GM21528 (cell line): ENCODE data around the gene LTBP4.
A peak's percentile ranks its signal among the peaks of the same experiment; 100 is the strongest.
"Not testable (repeated sequence)": the region's sequence is repeated elsewhere in the genome, so short reads cannot be mapped to it uniquely, and the experiment has no call there.

Experiments used
- ATAC-seq: cut with Tn5 transposase; IDR thresholded peaks from one replicate; pipeline ENCODE4 v1.9.1; 2021; ENCODE audit warnings: mild to moderate bottlenecking, moderate library complexity; ENCODE audit not compliant: unreplicated experiment, low FRiP score

The LTBP4 gene, protein sequence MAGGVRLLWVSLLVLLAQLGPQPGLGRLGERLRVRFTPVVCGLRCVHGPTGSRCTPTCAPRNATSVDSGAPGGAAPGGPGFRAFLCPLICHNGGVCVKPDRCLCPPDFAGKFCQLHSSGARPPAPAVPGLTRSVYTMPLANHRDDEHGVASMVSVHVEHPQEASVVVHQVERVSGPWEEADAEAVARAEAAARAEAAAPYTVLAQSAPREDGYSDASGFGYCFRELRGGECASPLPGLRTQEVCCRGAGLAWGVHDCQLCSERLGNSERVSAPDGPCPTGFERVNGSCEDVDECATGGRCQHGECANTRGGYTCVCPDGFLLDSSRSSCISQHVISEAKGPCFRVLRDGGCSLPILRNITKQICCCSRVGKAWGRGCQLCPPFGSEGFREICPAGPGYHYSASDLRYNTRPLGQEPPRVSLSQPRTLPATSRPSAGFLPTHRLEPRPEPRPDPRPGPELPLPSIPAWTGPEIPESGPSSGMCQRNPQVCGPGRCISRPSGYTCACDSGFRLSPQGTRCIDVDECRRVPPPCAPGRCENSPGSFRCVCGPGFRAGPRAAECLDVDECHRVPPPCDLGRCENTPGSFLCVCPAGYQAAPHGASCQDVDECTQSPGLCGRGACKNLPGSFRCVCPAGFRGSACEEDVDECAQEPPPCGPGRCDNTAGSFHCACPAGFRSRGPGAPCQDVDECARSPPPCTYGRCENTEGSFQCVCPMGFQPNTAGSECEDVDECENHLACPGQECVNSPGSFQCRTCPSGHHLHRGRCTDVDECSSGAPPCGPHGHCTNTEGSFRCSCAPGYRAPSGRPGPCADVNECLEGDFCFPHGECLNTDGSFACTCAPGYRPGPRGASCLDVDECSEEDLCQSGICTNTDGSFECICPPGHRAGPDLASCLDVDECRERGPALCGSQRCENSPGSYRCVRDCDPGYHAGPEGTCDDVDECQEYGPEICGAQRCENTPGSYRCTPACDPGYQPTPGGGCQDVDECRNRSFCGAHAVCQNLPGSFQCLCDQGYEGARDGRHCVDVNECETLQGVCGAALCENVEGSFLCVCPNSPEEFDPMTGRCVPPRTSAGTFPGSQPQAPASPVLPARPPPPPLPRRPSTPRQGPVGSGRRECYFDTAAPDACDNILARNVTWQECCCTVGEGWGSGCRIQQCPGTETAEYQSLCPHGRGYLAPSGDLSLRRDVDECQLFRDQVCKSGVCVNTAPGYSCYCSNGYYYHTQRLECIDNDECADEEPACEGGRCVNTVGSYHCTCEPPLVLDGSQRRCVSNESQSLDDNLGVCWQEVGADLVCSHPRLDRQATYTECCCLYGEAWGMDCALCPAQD (N-terminal part only)

DNA sequence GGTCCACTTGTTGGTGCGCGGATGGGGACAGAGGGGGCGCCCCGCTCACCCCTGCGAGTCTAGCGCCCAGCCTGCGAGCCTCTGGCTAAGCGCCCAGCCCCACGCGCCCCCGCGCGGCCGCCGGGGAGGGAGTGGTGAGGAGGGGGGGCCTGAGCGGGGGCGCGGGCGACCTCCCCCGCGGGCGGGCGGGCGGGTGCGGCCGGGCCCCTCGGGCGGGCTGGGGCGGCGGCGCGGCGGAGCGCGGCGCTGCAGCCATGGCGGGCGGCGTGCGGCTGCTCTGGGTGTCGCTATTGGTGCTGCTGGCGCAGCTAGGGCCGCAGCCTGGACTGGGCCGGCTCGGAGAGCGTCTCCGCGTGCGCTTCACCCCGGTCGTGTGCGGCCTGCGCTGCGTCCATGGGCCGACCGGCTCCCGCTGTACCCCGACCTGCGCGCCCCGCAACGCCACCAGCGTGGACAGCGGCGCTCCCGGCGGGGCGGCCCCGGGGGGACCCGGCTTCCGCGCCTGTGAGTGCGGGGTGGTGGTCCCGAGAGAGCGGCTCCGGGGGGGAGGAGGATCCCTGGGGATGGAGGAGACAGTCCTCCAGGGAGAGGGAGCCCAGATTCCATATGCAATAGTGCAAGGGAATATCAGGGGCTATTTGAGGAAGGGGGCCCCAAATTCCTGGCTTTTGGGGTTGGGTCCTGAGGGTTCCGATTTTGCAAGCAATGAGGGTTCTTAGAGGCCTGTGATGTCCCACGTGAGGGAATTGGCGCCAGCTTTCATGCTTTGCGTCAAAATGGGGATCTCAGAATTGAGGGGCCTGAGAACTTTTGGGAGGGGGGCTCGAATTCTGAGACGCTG, at the start of gene LTBP4:
TSS of gene LTBP4 (plus strand) at position 236 of the 841 bp plus-strand sequence. CDS start at position 255, 19 bp downstream.
- no peak for ATAC-seq

DNA sequence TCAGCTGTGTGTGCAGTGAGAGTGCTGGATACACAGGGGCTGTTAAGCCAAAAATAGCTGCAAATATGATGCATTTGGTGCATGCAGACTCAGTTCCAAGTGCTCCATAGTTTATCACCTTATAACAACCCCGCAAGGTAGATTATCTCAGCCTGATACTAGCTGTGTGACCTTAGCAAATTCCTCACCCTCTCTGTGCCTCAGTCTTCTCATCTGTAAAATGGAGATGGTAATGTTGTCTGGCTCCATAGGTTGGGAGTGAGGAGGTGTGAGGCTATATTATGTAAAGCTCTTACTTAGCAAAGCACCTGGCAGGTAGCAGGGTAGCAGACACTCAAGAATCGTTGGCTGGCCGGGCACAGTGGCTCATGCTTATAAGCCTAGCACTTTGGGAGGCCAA, 48.3 kb upstream of the LTBP4 start:
- ATAC-seq = no peak

DNA sequence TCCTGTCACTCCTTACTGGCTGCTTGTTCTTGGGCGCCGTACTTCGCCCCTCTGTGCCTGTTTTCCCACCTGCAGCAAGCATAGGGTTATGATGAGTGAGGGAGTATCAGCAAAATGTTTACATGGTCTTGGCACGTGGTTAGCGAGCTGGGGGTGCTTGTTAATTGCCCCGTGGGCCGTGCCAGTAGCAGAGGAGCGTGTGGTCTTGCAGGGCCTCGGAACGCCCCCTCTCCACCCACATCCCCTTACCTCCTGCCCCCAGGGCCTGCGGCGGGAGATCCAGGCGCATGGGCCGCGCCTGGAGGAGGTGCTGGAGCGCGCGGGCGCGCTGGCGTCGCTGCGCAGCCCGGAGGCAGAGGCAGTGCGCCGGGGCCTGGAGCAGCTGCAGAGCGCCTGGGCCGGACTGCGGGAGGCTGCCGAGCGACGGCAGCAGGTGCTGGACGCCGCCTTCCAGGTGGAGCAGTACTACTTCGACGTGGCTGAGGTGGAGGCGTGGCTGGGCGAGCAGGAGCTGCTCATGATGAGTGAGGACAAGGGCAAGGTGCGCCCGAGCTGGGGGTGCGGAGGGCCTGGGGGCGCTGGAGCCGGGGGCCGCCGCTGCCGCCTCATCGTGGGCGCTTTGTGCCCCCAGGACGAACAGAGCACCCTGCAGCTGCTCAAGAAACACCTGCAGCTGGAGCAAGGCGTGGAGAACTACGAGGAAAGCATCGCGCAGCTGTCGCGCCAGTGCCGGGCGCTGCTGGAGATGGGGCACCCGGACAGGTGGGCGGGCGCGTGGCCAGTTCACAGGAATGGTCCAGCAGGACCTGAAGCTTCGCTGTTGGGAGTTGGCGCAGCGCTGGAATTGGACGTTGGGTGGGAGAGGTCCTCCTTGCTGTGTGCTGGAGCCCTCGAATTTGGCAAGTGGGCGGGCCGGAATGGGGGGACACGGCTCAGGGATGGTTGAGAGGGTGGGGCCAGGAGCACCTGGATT, 47.0 kb upstream of the LTBP4 start:
- no peak for ATAC-seq

DNA sequence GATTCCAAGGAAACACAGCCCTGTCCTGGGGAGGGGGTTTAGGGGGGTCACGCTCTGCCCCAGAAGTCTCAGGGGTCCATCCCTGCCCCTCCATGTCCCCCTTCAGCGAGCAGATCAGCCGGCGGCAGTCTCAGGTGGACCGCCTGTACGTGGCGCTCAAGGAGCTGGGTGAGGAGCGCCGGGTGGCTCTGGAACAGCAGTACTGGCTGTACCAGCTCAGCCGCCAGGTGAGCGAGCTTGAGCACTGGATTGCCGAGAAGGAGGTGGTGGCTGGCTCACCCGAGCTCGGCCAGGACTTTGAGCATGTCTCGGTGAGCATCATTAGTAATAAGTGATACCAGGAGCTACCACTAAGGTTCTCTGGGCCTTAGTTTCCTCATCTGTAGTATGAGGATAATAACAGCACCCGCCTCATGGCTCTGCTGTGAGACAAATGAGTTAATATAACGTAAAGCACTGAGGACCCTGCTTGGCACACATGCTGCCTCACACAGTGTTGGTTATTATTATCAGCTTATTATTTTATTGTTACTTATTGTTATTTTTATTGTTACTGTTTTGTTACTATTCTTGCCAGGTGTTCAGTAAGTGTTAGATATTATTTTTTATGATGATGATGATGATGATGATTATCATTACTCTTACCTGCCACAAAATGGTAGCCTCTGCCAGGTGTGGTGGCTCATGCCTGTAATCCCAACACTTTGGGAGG, 45.0 kb upstream of the LTBP4 start:
- ATAC-seq = no peak

DNA sequence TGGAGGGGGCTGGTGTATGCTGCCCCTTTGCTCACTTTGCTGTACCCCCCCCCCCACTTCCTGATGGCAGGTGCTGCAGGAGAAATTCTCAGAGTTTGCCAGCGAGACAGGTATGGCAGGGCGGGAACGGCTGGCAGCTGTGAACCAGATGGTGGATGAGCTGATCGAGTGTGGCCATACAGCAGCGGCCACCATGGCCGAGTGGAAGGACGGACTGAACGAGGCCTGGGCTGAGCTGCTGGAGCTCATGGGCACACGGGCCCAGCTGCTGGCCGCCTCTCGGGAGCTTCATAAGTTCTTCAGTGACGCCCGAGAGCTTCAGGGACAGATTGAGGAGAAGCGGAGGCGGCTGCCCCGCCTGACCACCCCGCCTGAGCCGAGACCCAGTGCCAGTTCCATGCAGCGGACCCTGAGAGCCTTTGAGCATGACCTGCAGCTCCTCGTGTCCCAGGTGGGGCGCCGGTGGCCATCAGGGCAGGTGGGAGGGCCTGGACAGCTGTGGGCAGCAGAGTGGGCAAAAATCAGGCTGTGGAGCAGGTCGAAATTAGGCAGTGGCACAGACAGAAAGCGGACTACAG, 44.1 kb upstream of the LTBP4 start:
- ATAC-seq = no peak

DNA sequence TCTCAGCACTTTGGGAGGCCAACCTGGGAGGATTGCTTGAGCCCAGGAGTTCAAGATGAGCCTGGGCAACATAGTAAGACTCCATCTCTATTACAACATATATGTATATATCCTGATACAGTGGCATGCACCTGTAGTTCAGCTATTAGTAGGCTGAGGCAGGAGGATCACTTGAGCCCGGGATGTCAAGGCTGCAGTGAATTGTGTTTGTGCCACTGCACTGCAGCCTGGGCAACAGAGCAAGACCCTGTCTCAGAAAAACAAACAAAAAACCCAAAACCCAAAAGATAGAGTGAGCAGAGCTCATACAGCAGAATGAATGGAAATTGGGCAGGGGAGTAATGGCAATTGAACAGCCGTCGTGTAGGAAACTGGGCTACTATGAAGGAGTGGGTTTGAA, 41.8 kb upstream of the LTBP4 start:
- no peak for ATAC-seq

DNA sequence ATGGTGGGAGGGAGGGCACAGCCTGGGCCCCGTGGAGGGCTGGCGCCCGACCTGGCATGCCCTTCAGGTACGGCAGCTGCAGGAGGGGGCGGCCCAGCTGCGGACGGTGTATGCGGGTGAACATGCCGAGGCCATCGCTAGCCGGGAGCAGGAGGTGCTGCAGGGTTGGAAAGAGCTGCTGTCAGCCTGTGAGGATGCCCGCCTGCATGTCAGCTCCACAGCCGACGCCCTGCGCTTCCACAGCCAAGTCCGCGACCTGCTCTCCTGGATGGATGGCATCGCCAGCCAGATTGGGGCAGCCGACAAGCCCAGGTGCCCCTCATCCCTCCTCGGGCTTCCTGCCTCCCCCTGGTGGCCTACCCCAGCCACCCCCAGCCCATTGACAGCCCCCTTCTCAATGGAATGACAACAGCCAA, 41.1 kb upstream of the LTBP4 start:
- no peak for ATAC-seq

DNA sequence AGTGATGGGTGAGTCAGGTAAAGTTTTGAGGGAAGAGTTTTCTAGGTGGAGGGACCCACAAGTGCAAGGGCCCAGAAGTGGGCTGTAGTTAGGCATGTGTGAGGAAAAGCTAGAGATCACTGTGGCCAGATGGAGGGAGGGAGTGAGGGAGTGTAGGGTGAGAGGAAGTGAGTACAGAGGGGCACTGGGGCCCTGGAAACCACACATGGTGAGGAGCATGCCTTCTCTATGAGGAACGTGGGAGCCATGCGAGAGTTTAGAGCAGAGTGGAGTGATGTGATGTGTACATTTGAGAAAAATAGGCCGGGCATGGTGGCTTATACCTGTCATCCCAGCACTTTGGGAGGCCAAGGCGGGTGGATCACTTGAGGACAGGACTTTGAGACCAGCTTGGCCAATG, 39.2 kb upstream of the LTBP4 start:
- ATAC-seq = no peak

DNA sequence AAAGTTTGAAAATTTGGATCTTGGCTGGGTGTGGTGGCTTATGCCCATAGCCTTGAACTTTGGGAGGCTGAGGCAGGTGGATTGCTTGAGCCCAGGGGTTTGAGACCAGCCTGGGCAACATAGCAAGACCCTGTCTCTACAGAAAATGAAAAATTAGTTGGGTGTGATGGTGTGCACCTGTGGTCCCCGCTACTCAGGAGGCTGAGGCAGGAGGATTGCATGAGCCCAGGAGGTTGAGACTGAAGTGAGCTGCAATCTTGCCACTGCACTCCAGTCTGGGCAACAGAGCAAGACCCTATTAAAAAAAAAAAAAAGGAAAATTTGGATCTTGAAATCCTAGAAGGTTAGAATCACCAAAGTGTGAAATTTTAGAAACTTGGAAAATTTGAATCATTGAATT, 36.6 kb upstream of the LTBP4 start:
- ATAC-seq = not testable (repeated sequence)

DNA sequence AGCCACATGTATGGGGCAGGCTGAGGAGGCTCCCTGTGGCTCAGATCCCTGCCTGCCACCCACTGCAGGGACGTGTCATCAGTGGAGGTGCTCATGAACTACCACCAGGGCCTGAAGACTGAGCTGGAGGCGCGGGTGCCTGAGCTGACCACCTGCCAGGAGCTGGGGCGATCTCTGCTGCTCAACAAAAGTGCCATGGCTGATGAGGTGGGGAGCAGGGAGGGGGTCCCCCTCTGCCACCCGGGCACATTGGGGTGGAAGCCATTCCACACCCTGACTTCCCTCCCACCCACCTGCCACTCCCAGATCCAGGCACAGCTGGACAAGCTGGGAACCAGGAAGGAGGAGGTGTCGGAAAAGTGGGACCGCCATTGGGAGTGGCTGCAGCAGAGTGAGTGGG, 35.8 kb upstream of the LTBP4 start:
- no peak for ATAC-seq

DNA sequence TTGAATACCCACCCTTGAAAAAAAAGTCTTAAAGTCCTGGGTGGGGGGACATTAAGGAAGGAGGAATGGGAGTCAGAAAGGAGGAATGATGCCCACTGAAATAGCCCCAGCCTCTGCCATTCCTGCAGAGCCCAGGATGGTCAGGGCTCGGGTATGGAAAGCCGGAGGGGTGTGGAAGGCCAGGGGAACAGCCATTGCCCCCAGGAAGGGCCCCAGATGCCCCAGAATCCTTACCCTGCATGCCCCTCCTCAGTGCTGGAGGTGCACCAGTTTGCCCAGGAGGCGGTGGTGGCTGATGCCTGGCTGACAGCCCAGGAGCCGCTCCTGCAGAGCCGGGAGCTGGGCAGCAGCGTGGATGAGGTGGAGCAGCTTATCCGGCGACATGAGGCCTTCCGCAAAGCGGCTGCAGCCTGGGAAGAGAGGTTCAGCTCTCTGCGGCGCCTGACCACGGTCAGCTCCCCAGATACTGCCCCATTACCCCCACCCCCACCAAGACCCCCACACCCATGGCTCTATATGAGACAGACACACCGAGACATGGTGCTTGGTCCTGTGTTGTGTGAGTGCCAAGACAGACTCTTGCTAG, 35.2 kb upstream of the LTBP4 start:
- no peak for ATAC-seq

DNA sequence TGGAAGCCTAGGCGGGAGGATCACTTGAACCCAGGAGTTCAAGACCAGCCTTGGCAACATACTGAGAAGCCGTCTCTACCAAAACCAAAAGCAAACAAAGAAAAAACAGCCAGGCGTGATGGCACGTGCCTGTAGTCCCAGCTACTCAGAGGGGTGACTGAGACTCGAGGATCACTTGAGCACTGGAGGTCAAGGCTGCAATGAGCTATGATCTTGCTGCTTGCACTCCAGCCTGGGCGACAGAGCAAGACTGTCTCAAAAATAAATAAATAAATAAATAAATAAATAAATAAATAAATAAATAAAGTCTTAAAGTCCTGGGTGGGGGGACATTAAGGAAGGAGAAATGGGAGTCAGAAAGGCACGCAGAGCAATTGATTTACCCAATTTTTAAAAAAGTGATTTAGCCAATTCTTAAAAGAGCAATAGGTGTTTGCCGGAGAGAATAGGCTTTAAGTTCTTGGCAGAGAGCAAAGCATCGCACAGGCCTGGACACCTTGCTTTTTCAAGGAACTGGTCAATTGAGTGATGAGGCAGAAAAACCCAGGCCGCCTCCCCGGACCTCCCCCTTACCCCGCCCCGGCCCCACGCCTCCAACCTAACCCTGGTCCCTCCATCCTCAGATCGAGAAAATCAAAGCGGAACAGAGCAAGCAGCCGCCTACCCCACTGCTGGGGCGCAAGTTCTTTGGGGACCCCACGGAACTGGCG, 34.0 kb upstream of the LTBP4 start:
- ATAC-seq = no peak

DNA sequence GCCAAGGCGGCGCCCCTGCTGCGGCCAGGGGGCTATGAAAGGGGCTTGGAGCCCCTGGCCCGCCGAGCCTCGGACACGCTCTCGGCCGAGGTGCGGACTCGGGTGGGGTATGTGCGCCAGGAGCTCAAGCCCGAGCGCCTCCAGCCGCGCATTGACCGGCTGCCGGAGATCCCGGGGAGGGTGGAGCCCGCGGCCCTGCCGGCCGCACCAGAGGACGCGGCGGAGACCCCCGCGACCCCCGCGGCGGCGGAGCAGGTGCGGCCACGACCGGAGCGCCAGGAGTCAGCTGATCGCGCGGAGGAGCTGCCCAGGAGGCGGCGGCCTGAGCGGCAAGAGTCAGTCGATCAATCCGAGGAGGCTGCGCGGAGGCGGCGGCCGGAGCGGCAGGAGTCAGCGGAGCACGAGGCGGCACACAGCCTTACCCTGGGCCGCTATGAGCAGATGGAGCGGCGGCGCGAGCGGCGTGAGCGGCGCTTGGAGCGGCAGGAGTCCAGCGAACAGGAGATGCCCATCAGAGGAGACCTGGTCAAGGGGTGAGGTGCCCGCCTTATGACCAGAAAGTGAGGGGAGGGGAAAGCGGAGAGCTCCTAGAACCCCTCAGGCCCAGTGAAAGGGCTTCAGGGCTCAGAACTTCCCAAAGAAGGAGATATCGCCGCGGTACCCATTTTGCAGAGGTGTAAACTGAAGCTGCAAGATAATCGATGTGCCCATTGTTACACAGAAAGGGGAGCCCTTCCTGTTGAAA, 33.2 kb upstream of the LTBP4 start:
- ATAC-seq = no peak

DNA sequence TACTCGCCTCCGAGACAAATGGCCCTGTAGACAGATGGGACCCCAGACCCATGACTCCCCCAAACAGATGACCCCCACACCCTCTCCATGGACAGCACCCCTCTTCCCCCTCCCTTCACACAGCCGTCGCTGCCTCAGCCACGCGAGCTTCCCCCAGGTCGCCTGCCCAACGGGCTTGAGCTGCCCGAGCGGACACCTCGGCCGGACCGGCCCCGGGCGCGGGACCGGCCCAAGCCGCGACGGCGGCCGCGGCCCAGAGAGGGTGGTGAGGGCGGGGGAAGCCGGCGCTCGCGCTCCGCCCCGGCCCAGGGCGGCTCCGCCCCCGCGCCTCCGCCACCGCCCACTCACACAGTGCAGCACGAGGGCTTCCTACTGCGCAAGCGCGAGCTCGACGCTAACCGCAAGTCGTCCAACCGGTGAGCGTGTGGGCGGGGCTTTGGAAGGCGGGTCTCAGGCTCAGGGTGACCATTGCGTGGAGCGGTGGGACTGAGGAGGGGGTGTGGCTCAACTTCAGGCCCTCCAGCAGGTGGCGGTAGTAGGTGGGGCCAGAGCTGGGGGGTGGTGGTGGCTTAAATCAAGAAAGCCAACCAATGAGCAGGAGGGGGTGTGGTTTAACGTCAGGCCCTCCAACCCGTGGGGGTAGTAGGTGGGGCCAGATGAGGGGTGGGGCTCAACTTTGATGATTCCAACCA, 30.7 kb upstream of the LTBP4 start:
- ATAC-seq = peak; percentile 76

DNA sequence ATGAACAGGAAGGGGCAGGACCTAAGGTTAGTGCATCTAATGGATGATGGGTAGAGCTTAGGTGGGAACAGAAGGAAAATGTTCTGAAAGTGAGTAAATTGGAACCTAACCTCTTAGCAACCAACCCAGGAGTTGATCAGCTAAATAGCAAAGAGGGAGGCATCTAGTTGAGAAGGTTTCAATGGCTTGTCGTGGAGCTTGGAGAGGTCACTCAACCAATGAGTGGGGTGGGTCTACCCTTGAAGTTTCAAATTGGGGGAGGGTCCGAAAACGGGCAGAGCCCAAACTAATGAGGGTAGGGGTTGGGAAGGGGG, 30.2 kb upstream of the LTBP4 start:
- ATAC-seq = no peak
